GM20431 (cell line): ENCODE results near the gene LMAN2.
"Not testable (repeated sequence)": the region's sequence is repeated elsewhere in the genome, so short reads cannot be mapped to it uniquely, and the experiment has no call there.

Experiments
- in situ Hi-C: fragments of 300-500 bp; cut with MseI, MboI; formaldehyde crosslinking; loops from one replicate; pipeline ENCODE4 v1.15.0; 2020; ENCODE audit warnings: low sequenced_read_pairs; ENCODE audit not compliant: unreplicated experiment

Gene LMAN2

DNA sequence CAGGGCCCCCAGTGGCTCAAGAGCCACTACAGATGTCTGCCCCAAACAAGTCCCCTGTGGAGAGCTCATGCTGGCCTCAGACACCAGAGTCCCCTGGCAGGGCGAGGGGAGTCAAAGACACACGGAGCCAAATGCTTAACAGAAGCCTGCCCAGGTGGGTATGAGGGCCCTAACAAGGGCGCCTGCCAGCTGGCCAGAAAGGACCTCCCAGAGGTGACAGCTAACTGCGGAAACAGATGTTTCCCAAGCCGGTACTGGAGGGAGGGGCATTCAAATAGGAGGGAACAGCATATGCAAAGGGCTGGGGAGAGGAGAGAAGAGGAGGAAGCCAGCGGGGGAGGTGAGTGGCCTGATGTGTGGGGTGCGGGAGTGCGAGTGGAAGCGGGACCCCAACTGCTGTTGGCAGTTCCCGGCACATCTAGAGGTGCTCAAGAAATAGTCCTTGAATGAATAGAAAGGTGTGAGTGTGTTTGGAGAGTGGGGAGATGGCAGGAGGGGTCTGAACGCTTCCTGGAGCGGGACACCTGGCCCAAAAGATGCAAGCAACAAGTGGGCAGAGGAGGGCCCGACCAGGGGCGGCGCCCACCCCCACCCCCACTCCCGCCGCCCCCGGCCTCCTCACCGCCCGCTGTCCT is 40.6 kb downstream of the LMAN2 start:
- in situ Hi-C loops, result no loop called here

DNA sequence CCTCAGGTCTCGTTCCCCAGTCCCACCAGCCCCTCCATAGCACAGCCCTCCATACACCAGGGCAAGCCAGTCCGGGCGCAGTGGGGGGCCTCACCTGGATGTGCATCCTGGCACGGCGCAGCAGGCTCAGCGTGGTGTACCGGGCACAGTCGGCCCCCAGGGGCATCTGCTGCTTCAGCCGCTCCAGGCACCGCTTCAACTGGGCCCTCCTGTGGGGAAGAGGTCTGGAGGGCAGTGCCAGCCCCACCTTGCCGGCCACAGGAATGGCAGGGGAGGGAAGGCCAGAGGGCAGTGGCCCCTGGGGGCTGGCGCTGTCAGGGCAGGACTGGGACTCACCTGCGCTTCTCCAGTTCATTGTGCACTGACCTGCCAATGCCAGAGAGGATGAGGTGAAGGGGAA is 41.1 kb downstream of the LMAN2 start:
- in situ Hi-C loops, result no loop called here

DNA sequence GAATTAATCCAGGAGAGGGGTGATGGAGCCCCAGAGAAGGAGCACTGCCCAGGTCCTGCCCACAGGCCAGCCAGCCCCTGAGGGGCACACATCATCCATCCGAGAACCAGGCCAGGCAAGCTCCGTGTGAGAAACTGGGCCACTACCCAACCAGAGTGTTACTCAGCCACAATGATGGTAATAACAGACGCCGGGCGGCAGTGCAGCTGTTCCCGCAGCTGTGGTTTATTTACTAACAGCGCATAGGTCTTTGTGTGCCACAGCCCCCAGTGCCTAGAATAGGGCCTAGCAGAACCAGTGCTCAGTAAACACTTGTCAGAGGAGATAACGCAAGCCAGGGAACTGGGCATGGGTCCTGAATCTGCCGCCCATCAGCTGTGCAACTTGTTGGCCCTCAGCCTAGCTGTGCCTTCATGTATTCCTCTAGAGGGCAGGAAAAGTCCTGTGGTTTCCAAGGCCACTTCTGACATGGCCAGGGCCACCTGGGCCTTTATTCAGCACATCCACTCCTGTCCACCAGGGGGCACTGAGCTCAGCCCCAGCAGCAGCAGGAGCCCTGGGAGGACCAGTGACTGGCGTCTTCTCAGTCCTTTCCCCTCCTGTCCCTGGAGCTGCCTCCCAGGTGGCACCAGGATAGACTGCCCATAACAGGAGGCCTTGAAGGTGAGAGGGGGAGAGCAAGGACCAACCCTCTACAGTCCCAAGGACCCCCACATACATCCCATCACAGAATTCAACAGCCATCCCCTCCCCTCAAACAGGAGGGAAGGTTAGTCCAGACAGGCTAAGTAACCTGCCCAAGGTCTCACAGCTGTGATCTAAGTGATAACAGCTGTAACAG is 41.9 kb downstream of the LMAN2 start:
- in situ Hi-C loops, result no loop called here

GRCh38 chr5:177308740-177309139 is 42.7 kb downstream of the LMAN2 start:
- in situ Hi-C loops, result no loop called here

- in situ Hi-C loops, result no loop called here
Observed at GRCh38 chr5:177307544-177308363, 43.7 kb downstream of the LMAN2 start.

DNA sequence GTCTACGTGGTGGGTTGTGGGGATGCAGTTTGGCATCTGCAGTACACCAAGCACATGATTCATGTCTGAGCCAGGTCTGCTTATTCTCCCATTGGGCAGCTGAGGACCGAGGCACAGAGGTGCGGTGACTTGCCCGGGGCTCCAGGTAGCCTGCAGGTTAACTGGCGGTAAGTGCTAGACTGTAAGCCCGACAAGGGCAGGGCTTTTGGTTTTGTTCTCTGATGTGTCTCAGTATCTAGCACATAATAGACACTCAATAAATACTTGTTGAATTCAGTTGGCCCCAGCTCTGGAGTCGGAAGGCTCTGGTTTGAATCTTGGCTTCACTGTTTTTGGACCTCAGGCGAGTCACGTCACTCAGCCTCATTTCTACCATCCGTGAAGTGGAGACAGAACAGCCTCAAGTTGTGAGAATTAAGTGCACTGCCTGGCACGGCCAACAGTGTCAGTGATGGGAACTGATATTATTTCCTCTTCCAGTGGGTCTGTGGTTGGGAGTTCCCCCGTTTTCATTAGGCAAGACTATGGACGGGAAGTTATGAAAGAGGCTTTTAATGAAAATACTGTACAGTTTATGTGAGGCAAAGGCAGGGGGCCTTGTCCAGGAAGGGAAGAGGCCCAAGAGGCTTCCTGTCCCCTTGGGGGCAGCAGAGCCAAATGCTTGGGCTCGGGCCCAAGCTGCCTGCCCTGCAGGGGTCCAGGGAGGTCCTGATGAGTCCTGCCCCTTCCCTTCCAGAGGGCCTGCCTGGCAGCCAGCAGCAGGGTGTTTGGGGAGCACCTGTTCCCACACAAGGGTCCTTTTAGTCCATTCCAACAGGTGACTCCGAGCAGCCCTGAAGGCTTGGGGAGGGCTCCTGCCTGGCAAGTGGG is 44.6 kb downstream of the LMAN2 start:
- in situ Hi-C loops, result no loop called here

- in situ Hi-C loops, result not testable (repeated sequence)
Observed at GRCh38 chr5:177306103-177306640, 45.3 kb downstream of the LMAN2 start.

- in situ Hi-C loops, result no loop called here
Observed at GRCh38 chr5:177304392-177305119, 46.9 kb downstream of the LMAN2 start.

DNA sequence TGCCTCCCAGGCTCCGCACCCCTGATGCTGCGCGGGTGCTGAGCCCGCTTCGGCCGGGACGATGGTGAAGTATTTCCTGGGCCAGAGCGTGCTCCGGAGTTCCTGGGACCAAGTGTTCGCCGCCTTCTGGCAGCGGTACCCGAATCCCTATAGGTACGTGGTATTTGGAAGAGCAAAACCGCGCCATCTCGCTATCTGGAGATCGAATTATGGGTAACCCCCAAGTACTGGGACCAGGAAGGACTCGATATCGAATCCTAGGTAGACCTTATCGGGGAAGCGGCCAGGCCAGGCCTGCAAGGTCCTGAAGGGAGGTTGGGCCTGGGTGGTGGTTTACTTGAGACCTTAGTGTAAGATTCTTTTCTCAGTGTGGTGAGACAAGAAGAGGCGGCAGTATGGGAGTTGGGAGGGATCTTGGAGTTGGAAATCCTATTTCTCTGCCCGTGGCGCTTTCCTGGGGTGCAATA is 47.5 kb downstream of the LMAN2 start:
- in situ Hi-C loops, result no loop called here

- in situ Hi-C loops, result no loop called here
Observed at GRCh38 chr5:177303121-177303924, 48.1 kb downstream of the LMAN2 start, which contains the start of the genes PRELID1 and RAB24. PRELID1 (plus strand) TSS chr5:177303799; CDS start chr5:177303986, 187 bp downstream. RAB24 (minus strand) TSS chr5:177303719; CDS start chr5:177303288, 431 bp downstream.

DNA sequence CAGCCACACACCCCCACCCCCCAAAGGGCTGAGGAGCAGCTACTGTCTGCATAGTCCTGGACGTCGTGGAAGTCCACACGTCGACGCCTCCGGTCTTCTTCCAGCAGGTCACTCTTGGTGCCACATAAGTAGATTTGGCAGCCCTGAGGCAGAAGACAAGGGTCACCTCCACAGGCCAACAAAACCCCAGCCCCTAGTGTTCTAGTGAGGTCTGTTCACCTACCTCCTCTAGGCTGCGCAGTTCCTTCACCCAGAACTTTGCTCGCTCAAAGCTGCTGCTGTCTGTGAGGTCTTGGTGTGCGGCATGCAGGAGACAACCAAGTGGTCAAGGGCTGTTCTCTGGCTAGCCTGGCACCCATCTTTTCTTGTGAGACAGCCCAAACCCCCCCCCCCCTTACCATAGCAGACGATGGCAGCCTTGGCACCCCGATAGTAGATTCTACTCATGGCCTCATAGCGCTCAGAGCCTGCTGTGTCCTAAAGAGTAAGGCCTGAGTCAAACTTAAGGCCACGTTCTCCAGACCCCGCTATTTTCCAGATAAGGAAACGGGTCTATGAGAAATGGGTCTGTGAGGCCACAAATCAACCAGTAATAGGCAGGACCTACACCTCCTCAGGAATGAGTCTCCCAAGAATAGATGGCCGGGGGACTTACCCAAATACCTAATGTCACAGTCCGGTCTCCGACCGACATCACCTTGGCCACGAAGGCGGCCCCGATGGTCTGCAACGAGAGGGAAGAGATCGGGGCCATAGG is 48.9 kb downstream of the LMAN2 start:
- in situ Hi-C loops, result no loop called here

DNA sequence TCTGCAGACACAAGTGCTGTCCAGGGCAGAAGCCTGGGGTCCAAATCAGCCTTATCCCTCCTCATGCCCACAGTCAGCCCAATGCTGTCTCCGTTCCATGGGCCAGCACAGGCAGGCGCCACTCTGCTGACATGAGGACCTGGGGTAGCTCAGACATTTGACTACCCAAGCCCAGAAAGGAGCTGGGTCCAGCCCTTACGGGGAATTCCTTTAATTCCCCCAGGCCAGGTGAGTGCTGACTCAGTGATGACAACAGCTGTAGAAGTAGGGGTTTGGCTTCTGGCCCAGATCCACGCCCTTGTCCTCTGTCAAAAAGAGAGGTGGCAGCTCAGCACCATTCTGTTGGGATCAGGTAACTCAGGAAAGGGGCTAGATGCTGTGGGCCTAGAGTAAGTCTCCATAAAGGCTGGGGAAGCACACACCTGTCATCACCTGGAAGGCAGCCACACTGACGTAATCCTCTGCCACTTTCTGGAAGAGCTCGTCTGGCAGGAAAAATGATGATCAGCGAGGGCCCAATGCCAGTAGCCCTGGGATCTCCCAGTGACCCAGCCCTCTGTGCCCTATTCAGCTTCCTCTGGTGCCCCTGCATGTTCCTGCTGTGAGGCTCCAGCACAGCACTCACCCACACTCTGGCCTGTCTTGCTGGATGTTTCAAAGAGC is 49.8 kb downstream of the LMAN2 start:
- in situ Hi-C loops, result no loop called here

DNA sequence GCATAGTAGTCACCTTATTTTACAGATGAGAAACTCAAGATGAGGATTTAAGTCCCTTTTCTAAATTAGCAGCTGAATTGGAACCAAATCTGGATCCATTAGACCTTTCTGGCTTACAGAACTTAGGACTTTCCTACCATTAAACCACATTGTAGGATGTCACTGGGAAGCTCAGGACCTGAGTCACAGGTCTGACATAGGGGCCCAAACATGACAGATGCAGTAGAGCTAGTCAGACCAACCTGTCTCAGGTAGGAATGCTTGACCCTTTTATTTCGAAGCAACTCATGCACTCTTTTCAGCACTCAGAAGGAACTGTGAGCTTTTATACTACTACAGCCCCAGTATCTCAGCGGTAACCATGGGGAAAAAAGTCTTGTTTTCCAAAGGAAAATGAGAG is 50.5 kb downstream of the LMAN2 start:
- in situ Hi-C loops, result no loop called here

DNA sequence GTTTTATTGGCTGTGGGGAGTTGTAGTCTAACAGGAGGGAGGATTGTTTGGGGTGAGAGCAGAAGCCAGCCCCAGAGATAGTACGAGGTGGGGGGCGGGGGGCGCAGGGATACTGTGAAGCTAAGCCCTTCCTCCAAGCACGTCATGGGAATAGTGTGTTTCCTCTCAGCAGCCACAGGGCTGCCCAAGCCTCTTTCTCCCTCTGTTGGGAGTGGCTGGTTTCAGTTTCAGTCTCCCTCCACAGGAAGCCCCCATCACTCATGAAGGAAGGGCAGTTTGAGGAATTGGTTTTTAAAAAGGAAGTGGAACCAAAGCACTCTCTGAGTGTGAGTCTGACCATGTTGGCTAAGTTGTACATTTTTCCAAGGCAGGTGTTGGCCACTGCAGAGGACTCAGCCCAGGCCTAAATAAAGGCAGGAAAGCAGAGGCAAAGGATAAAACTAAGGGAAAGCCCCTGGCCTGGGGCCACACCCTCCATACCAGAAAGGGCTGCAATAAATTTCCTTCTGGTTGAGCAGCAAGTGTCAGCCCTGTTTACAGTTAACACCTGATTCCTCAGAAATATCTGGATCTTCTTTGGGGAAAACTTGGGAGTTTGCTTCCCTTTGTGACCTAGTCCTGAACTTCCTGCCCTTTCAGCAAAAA is 51.1 kb downstream of the LMAN2 start:
- in situ Hi-C loops, result no loop called here

DNA sequence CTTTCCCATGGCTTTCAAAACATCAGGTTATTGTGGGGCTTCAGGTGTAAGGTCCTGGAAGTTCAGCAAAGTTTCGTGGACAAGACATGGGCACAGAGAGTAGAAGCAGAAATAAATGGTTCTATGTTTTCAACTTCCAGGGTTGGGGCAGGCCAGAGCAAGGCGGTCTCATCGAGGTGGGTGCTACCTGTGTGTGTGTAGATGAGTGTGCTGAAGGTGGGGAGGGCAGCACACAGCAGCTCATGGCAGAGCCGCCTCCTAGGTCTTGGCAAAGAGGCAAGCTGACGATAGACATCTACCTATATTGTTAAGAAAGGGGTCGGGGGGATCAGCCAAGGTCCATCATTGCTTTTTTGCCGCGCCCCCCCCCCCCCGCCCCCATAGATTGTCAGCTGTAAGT is 51.8 kb downstream of the LMAN2 start:
- in situ Hi-C loops, result no loop called here

DNA sequence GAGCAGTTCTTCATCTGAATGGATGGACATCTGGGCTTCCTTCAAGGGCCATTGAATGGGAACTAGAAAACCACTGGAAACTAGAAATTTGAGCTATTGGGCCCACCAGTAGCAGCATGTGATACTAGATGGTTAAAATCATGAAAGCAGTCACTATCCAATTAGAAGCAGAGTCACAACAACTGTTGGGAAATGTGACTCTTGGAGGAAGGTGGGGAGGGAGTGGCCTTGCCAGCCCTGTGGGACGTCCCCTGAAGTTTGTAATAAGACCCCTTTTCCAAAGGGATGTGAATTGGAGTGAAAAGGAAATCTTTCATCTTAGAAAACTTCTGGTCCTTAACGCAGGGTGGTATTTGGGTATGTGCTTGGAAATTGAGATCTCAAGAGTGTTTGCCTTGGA is 53.5 kb downstream of the LMAN2 start:
- in situ Hi-C loops, result no loop called here
